IMR-90 (cell line): Measurements from ENCODE around the gene GALNT12. TPM values are rescaled to one million over a fixed set of nuclear protein-coding genes. Genes with fewer than 3 reads are reported as not detected.
A peak's percentile ranks its signal among the peaks of the same experiment; 100 is the strongest.

Experiments
- ATAC-seq: fragments of 200-7000 bp; cut with Tn5 transposase; 2 replicates; pipeline ENCODE4 v1.9.1; 2020; ENCODE audit warnings: low read depth, mild to moderate bottlenecking, moderate library complexity
- BruUV-seq: library from RNA; stranded (reverse); fragments of 400-500 nt; replicated peaks from 2 replicates; lab custom pipeline; 2021; lab: Mats Ljungman, UMichigan
- CTCF ChIA-PET: fragments of 300-600 bp; formaldehyde crosslinking; extraction: SDS; loops from one replicate; lab custom pipeline; 2021; ENCODE audit warnings: antibody characterized with exemption; lab: Yijun Ruan, JAX
- POLR2A ChIA-PET: fragments of 300-600 bp; sonication (Branson Sonifier 250); formaldehyde crosslinking; loops from one replicate; lab custom pipeline; 2022; ENCODE audit warnings: antibody characterized with exemption; ENCODE audit not compliant: unreplicated experiment; lab: Charles Lee
- DNase-seq: peaks from one replicate; pipeline ENCODE4 v3.0.0; 2013
- H2AFZ ChIP-seq: replicated peaks from 2 replicates; pipeline ENCODE3; 2013; ENCODE audit warnings: low read length, mild to moderate bottlenecking; ENCODE audit not compliant: poor library complexity
- H2AK5ac ChIP-seq: 2 replicates; pipeline ENCODE4 v1.6.1; 2013; ENCODE audit warnings: low read depth, low read length, inconsistent platforms
- H2AK9ac ChIP-seq: replicated peaks from 2 replicates; pipeline ENCODE3; 2013; ENCODE audit warnings: mild to moderate bottlenecking, low read depth, low read length, moderate library complexity; ENCODE audit not compliant: poor library complexity
- H2BK120ac ChIP-seq: 2 replicates; pipeline ENCODE4 v1.6.1; 2013; ENCODE audit warnings: low read depth, low read length, inconsistent platforms
- H2BK15ac ChIP-seq: 3 replicates; pipeline ENCODE4 v1.6.1; 2013; ENCODE audit warnings: low read depth, low read length, inconsistent platforms
- H2BK20ac ChIP-seq: 2 replicates; pipeline ENCODE4 v1.6.1; 2013; ENCODE audit warnings: low read depth, mild to moderate bottlenecking, inconsistent platforms, low read length, moderate library complexity
- H2BK5ac ChIP-seq: 2 replicates; pipeline ENCODE4 v1.6.1; 2013; ENCODE audit warnings: mild to moderate bottlenecking, low read depth, low read length, inconsistent platforms; ENCODE audit not compliant: poor library complexity, severe bottlenecking
- H3K14ac ChIP-seq: replicated peaks from 2 replicates; pipeline ENCODE4 v1.6.1; 2013; ENCODE audit warnings: low read depth, low read length, inconsistent platforms
- H3K18ac ChIP-seq: 2 replicates; pipeline ENCODE4 v1.6.1; 2013; ENCODE audit warnings: low read depth, low read length, control low read depth
- H3K23ac ChIP-seq: 2 replicates; pipeline ENCODE4 v1.6.1; 2013; ENCODE audit warnings: low read depth, low read length, inconsistent platforms
- H3K27ac ChIP-seq: 2 replicates; pipeline ENCODE4 v1.5.1; 2013; ENCODE audit warnings: mild to moderate bottlenecking, control low read depth, low read length; ENCODE audit not compliant: insufficient read depth
- H3K27me3 ChIP-seq: 2 replicates; pipeline ENCODE4 v1.6.1; 2013; ENCODE audit warnings: low read length; ENCODE audit not compliant: control insufficient read depth, insufficient read depth
- H3K36me3 ChIP-seq: 2 replicates; pipeline ENCODE4 v1.6.1; 2013; ENCODE audit warnings: low read length, mixed read lengths; ENCODE audit not compliant: control insufficient read depth, insufficient read depth
- H3K4ac ChIP-seq: 2 replicates; pipeline ENCODE4 v1.6.1; 2013; ENCODE audit warnings: low read depth, low read length, inconsistent platforms
- H3K4me1 ChIP-seq: 2 replicates; pipeline ENCODE4 v1.6.1; 2013; ENCODE audit warnings: low read length, mixed read lengths; ENCODE audit not compliant: control insufficient read depth, insufficient read depth
- H3K4me2 ChIP-seq: 2 replicates; pipeline ENCODE4 v1.6.1; 2013; ENCODE audit warnings: low read depth, mild to moderate bottlenecking, control low read depth, low read length, moderate library complexity
- H3K4me3 ChIP-seq: 2 replicates; pipeline ENCODE4 v1.5.1; 2013; ENCODE audit warnings: low read depth, mild to moderate bottlenecking, control low read depth, low read length, moderate library complexity; ENCODE audit not compliant: insufficient read depth
- H3K56ac ChIP-seq: 2 replicates; pipeline ENCODE4 v1.6.1; 2013; ENCODE audit warnings: low read length, inconsistent platforms; ENCODE audit not compliant: insufficient read depth; ENCODE audit errors: extremely low read depth
- H3K79me1 ChIP-seq, 2 experiments: 2 replicates each; pipeline ENCODE4 v1.6.1; 2013; ENCODE audit warnings: low read length in 2 of 2, inconsistent platforms in 1 of 2, low read depth in 1 of 2
- H3K9ac ChIP-seq: 2 replicates; pipeline ENCODE4 v1.6.1; 2013; ENCODE audit warnings: low read depth, low read length, control low read depth
- H3K9me1 ChIP-seq: 2 replicates; pipeline ENCODE4 v1.6.1; 2013; ENCODE audit warnings: low read length, inconsistent platforms; ENCODE audit not compliant: insufficient read depth
- H3K9me3 ChIP-seq: 2 replicates; pipeline ENCODE4 v1.6.1; 2013; ENCODE audit warnings: low read length; ENCODE audit not compliant: control insufficient read depth, insufficient read depth
- H4K20me1 ChIP-seq: 2 replicates; pipeline ENCODE4 v1.6.1; 2013; ENCODE audit warnings: low read length, inconsistent platforms; ENCODE audit not compliant: insufficient read depth
- H4K5ac ChIP-seq: 2 replicates; pipeline ENCODE4 v1.6.1; 2013; ENCODE audit warnings: mild to moderate bottlenecking, low read depth, low read length, control low read depth
- H4K8ac ChIP-seq, 2 experiments: 2 replicates each; pipeline ENCODE4 v1.6.1; 2013; ENCODE audit warnings: low read depth in 2 of 2, low read length in 2 of 2, control low read depth in 1 of 2, inconsistent platforms in 1 of 2
- H4K91ac ChIP-seq: 2 replicates; pipeline ENCODE4 v1.6.1; 2013; ENCODE audit warnings: low read depth, low read length, inconsistent platforms; ENCODE audit not compliant: insufficient read depth
- FOS ChIP-seq: fragments of 150-350 bp; IDR thresholded peaks from 2 replicates; pipeline ENCODE4 v1.6.1; 2016; ENCODE audit warnings: low read depth, low read length
- MAZ ChIP-seq: IDR thresholded peaks from 2 replicates; pipeline ENCODE4 v1.6.1; 2012; ENCODE audit warnings: low read depth, mild to moderate bottlenecking, low read length, improper control_type of control experiment, moderate library complexity, borderline replicate concordance
- NFE2L2 ChIP-seq: fragments of 150-350 bp; IDR thresholded peaks from 2 replicates; pipeline ENCODE4 v1.6.1; 2016; ENCODE audit warnings: low read depth, mild to moderate bottlenecking, low read length
- SMC3 ChIP-seq: fragments of 150-350 bp; IDR thresholded peaks from 2 replicates; pipeline ENCODE4 v1.6.1; 2016; ENCODE audit warnings: low read depth, mild to moderate bottlenecking, antibody characterized with exemption, low read length, moderate library complexity
- WGBS, 2 experiments: methylation state at CpG; one replicate each; pipeline versions ENCODE4 v1.1.5 to v1.1.7; 2013; ENCODE audit warnings: missing lambda C conversion rate in 2 of 2; ENCODE audit not compliant: insufficient read length in 1 of 2; ENCODE audit errors: extremely low coverage in 2 of 2; 5-methylcytosine and 5-hydroxymethylcytosine counted together
- dilution Hi-C: fragments of 300-500 bp; cut with HindIII; formaldehyde crosslinking; loops from one replicate; pipeline ENCODE4 v1.14.3; 2018; ENCODE audit warnings: low sequenced_read_pairs; ENCODE audit not compliant: unreplicated experiment
- in situ Hi-C: fragments of 300-500 bp; cut with MboI; formaldehyde crosslinking; loops from 3 replicates; pipeline ENCODE4 v1.14.3; 2019; ENCODE audit warnings: low sequenced_read_pairs, inconsistent platforms, mixed read lengths
- intact Hi-C: fragments of 100-400 bp; cut with micrococcal nuclease; formaldehyde crosslinking; loops from 2 replicates; pipeline ENCODE4 v1.10.0; 2022
- polyA plus RNA-seq, 3 experiments: library from polyadenylated mRNA; depleted of rRNA; stranded (reverse); fragments of >200 nt; gene quantifications; 2 replicates each; pipeline ENCODE4 v1.2.3, GENCODE V29; 2012; ENCODE audit warnings: low replicate concordance in 1 of 3
- total RNA-seq: library from RNA; depleted of rRNA; stranded (reverse); fragments of >200 nt; gene quantifications from 2 replicates; pipeline ENCODE4 v1.2.3, GENCODE V29; 2012
- TF ChIP-seq, protein P1 (sequence below): conservative IDR thresholded peaks from 2 replicates; pipeline ENCODE4 v1.5.1; 2012; ENCODE audit warnings: mild to moderate bottlenecking, low read depth, low read length, improper control_type of control experiment

The GALNT12 gene
- total and polyA plus RNA-seq, 2 of the 4 experiments (the other 2 are of a cell fraction) = 2.3 to 2.5 TPM

DNA sequence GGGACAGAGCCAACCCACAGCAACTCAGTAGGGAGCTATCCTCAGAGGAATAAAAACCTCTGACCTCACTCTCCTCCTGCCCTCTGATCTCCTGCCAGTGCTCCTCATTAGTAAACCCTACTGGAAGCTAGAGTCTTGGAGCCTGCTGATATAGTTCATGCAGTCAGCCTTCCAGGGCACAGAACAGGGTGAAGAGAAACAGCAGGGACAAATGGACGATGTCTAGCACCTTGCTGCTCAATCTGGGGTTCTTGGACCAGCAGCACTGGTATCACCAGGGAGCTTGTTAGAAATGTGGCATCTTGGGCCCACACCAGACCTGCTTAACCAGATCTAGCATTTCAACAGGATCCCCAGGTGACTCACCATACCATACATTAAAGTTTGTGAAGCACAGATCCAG, 5.5 kb upstream of the GALNT12 start:
- Histone ChIP-seq H2BK5ac (no peak overlapping the region), H3K79me1 (no peaks in the 10 kb centered on the region), H3K27me3 (peaks cover 2% of the 10 kb centered on the region), H3K14ac (no peak overlapping the region), H3K27ac (no peak overlapping the region), H4K8ac (no peak overlapping the region), H3K4me1 (peaks cover 12% of the 10 kb centered on the region; the same call in 1 of the 2 replicates), H2BK15ac (no peak overlapping the region), H2AK9ac (no peak overlapping the region), H3K4me2 (no peak overlapping the region), H3K4ac (no peak overlapping the region), H3K18ac (no peak overlapping the region), H2AFZ (no peak overlapping the region), H3K9ac (no peak overlapping the region), H2BK20ac (no peak overlapping the region), H3K9me1 (0 out of 2 replicates have a peak, but pooled peaks cover 3% of the 10 kb centered on the region), H4K91ac (no peak overlapping the region), H4K5ac (no peak overlapping the region), H2AK5ac (no peak overlapping the region), H3K4me3 (no peak overlapping the region), H3K56ac (no peak overlapping the region), H4K20me1 (no peaks in the 10 kb centered on the region), H3K23ac (no peak overlapping the region), H2BK120ac (no peak overlapping the region), H3K9me3 (no peaks in the 10 kb centered on the region; the same call in 1 of the 2 replicates), H3K36me3 (no peaks in the 10 kb centered on the region)
- DNase-seq = no peak
- POLR2A ChIA-PET = no interaction called here
- 14% methylated on average over 1 of the region's 1 CpG; no CpG with 5 or more reads in 1 of the 2 experiments for WGBS, 2 experiments
- 0 out of 2 replicates have a peak, but pooled peaks have one; percentile 10 for ATAC-seq
- CTCF ChIA-PET = no interaction called here
- no TSS peak for BruUV-seq
- intact Hi-C loops (no loop called here), dilution Hi-C loops (no loop called here), in situ Hi-C loops (no loop called here)
- TF ChIP-seq, protein P1, sequence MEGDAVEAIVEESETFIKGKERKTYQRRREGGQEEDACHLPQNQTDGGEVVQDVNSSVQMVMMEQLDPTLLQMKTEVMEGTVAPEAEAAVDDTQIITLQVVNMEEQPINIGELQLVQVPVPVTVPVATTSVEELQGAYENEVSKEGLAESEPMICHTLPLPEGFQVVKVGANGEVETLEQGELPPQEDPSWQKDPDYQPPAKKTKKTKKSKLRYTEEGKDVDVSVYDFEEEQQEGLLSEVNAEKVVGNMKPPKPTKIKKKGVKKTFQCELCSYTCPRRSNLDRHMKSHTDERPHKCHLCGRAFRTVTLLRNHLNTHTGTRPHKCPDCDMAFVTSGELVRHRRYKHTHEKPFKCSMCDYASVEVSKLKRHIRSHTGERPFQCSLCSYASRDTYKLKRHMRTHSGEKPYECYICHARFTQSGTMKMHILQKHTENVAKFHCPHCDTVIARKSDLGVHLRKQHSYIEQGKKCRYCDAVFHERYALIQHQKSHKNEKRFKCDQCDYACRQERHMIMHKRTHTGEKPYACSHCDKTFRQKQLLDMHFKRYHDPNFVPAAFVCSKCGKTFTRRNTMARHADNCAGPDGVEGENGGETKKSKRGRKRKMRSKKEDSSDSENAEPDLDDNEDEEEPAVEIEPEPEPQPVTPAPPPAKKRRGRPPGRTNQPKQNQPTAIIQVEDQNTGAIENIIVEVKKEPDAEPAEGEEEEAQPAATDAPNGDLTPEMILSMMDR = no peak
- TF ChIP-seq FOS (no peak), SMC3 (no peak), NFE2L2 (no peak), MAZ (no peak)
